Ishikawa (cell line): Measurements from ENCODE around the gene TMEM30A.

Source experiments
- CEBPB ChIP-seq: IDR thresholded peaks from 2 replicates; pipeline ENCODE4 v1.6.1; 2012
- CREB1 ChIP-seq: IDR thresholded peaks from 2 replicates; pipeline ENCODE4 v1.6.1; 2012; ENCODE audit warnings: low read depth
- EGR1 ChIP-seq: IDR thresholded peaks from 2 replicates; pipeline ENCODE4 v1.6.1; 2012
- EP300 ChIP-seq: IDR thresholded peaks from 2 replicates; pipeline ENCODE4 v1.6.1; 2012; ENCODE audit warnings: borderline replicate concordance
- FOXM1 ChIP-seq: IDR thresholded peaks from 2 replicates; pipeline ENCODE4 v1.6.1; 2012; ENCODE audit warnings: low read depth, borderline replicate concordance
- MAX ChIP-seq: IDR thresholded peaks from 2 replicates; pipeline ENCODE4 v1.6.1; 2012
- NFIC ChIP-seq: IDR thresholded peaks from 2 replicates; pipeline ENCODE4 v1.6.1; 2012
- RAD21 ChIP-seq: IDR thresholded peaks from 2 replicates; pipeline ENCODE4 v1.6.1; 2012; ENCODE audit warnings: low read depth
- REST ChIP-seq: IDR thresholded peaks from 2 replicates; pipeline ENCODE4 v1.6.1; 2012; ENCODE audit warnings: low read depth, mild to moderate bottlenecking
- TAF1 ChIP-seq: IDR thresholded peaks from 2 replicates; pipeline ENCODE4 v1.6.1; 2012; ENCODE audit warnings: low read depth, mild to moderate bottlenecking
- TCF12 ChIP-seq: IDR thresholded peaks from 2 replicates; pipeline ENCODE4 v1.6.1; 2012; ENCODE audit warnings: low read depth
- TEAD4 ChIP-seq: IDR thresholded peaks from 2 replicates; pipeline ENCODE4 v1.6.1; 2012
- USF1 ChIP-seq: IDR thresholded peaks from 2 replicates; pipeline ENCODE4 v1.6.1; 2012
- YY1 ChIP-seq: IDR thresholded peaks from 2 replicates; pipeline ENCODE4 v1.6.1; 2012; ENCODE audit warnings: low read depth
- ZBTB7A ChIP-seq: IDR thresholded peaks from 2 replicates; pipeline ENCODE4 v1.6.1; 2012; ENCODE audit warnings: low read depth

Gene TMEM30A

GRCh38 chr6:75327807-75328206, 43.2 kb upstream of the TMEM30A start:
- TF ChIP-seq EP300: no peak
- TF ChIP-seq TCF12: no peak
- 0 out of 2 replicates have a peak, but pooled peaks have one; percentile 4 for TF ChIP-seq CEBPB
- no peak for TF ChIP-seq USF1
- no peak for TF ChIP-seq YY1
- TF ChIP-seq EGR1: no peak
- TF ChIP-seq FOXM1: no peak
- TF ChIP-seq RAD21: no peak
- no peak for TF ChIP-seq ZBTB7A

GRCh38 chr6:75326557-75327258, 42.1 kb upstream of the TMEM30A start:
- TF ChIP-seq TEAD4 (no peak), CEBPB (no peak), REST (no peak), NFIC (no peak), TAF1 (no peak), RAD21 (no peak), EP300 (no peak)

GRCh38 chr6:75318900-75319299, 34.3 kb upstream of the TMEM30A start:
- TF ChIP-seq TAF1 (no peak), NFIC (no peak), FOXM1 (no peak), CREB1 (no peak)

GRCh38 chr6:75317503-75318206, 33.1 kb upstream of the TMEM30A start:
- TF ChIP-seq EGR1: no peak
- no peak for TF ChIP-seq EP300
- TF ChIP-seq REST: no peak
- no peak for TF ChIP-seq NFIC
- no peak for TF ChIP-seq USF1
- no peak for TF ChIP-seq MAX
- no peak for TF ChIP-seq TAF1
- no peak for TF ChIP-seq RAD21
- TF ChIP-seq CREB1: no peak
- TF ChIP-seq ZBTB7A: no peak
- TF ChIP-seq CEBPB: no peak
- no peak for TF ChIP-seq TCF12
- TF ChIP-seq YY1: no peak
- no peak for TF ChIP-seq TEAD4
- no peak for TF ChIP-seq FOXM1

- TF ChIP-seq REST (no peak), FOXM1 (no peak), ZBTB7A (no peak), MAX (no peak), RAD21 (no peak), TCF12 (no peak), EP300 (no peak), YY1 (no peak), TAF1 (no peak), CREB1 (no peak), USF1 (no peak), TEAD4 (no peak), NFIC (no peak), EGR1 (no peak)
These were observed 31.4 kb upstream of the TMEM30A start for GRCh38 chr6:75315978-75316377.
